Measurements from ENCODE around the gene CIB4.

CIB4 gene

GRCh38 chr2:26580151-26580550 lies 61.0 kb downstream of the CIB4 start:
- no peak for TF ChIP-seq EZH2 (IDR thresholded peaks at IDR 0.05; ENCODE audit: borderline replicate concordance, low read depth, low read length, severe bottlenecking)
- TF ChIP-seq CTCF (IDR thresholded peaks at IDR 0.05; ENCODE audit: borderline replicate concordance, extremely low read depth, low read length, poor library complexity, severe bottlenecking): no peak
- no peak overlapping the region for H3K4me3 ChIP-seq (ENCODE audit: low read depth in 1 of 2, low read length in 2 of 2)

GRCh38 chr2:26579723-26580040 lies 61.5 kb downstream of the CIB4 start:
- Histone ChIP-seq H3K36me3 (ENCODE audit: insufficient read depth, low read length) (no peaks in the 10 kb centered on the region), H3K9ac (ENCODE audit: low read depth, low read length) (no peak overlapping the region), H3K27ac (ENCODE audit: low read length) (no peak overlapping the region), H3K79me2 (ENCODE audit: insufficient read depth, low read length) (no peaks in the 10 kb centered on the region), H3K4me2 (ENCODE audit: insufficient read depth, low read length) (no peak overlapping the region), H3K9me3 (ENCODE audit: insufficient read depth, low read length, severe bottlenecking) (no peaks in the 10 kb centered on the region), H4K20me1 (ENCODE audit: insufficient read depth, low read length) (peaks cover 3% of the 10 kb centered on the region), H3K4me1 (ENCODE audit: insufficient read depth, low read length) (no peaks in the 10 kb centered on the region), H2AFZ (ENCODE audit: low read depth, low read length) (no peak overlapping the region), H3K27me3 (ENCODE audit: insufficient read depth, low read length, poor library complexity) (peaks cover 16% of the 10 kb centered on the region), H3K4me3 (ENCODE audit: low read depth in 1 of 2, low read length in 2 of 2) (no peak overlapping the region)
- no peak for TF ChIP-seq EZH2 (IDR thresholded peaks at IDR 0.05; ENCODE audit: borderline replicate concordance, low read depth, low read length, severe bottlenecking)
- TF ChIP-seq CTCF (IDR thresholded peaks at IDR 0.05; ENCODE audit: borderline replicate concordance, extremely low read depth, low read length, poor library complexity, severe bottlenecking): no peak
- ATAC-seq (ENCODE audit: insufficient read depth, low read depth) (no peak), DNase-seq (no peak)

More at GRCh38 chr2:26580151-26580550, 61.0 kb downstream of the CIB4 start:
- Histone ChIP-seq H3K4me1 (ENCODE audit: insufficient read depth, low read length) (no peaks in the 10 kb centered on the region), H3K9ac (ENCODE audit: low read depth, low read length) (no peak overlapping the region), H3K79me2 (ENCODE audit: insufficient read depth, low read length) (no peaks in the 10 kb centered on the region), H3K9me3 (ENCODE audit: insufficient read depth, low read length, severe bottlenecking) (no peaks in the 10 kb centered on the region), H3K27ac (ENCODE audit: low read length) (no peak overlapping the region), H3K4me2 (ENCODE audit: insufficient read depth, low read length) (no peak overlapping the region), H3K36me3 (ENCODE audit: insufficient read depth, low read length) (no peaks in the 10 kb centered on the region), H2AFZ (ENCODE audit: low read depth, low read length) (no peak overlapping the region), H4K20me1 (ENCODE audit: insufficient read depth, low read length) (peaks cover 3% of the 10 kb centered on the region), H3K27me3 (ENCODE audit: insufficient read depth, low read length, poor library complexity) (peaks cover 16% of the 10 kb centered on the region)
- DNase-seq: no peak
- no peak for ATAC-seq (ENCODE audit: insufficient read depth, low read depth)

- ATAC-seq (ENCODE audit: insufficient read depth, low read depth) (no peak), DNase-seq (no peak)
- TF ChIP-seq EZH2 (IDR thresholded peaks at IDR 0.05; ENCODE audit: borderline replicate concordance, low read depth, low read length, severe bottlenecking): no peak
- TF ChIP-seq CTCF (IDR thresholded peaks at IDR 0.05; ENCODE audit: borderline replicate concordance, extremely low read depth, low read length, poor library complexity, severe bottlenecking): no peak
- H2AFZ ChIP-seq (ENCODE audit: low read depth, low read length): no peak overlapping the region
- H3K36me3 ChIP-seq (ENCODE audit: insufficient read depth, low read length): no peaks in the 10 kb centered on the region
- H3K4me1 ChIP-seq (ENCODE audit: insufficient read depth, low read length): no peaks in the 10 kb centered on the region
- H3K27ac ChIP-seq (ENCODE audit: low read length): no peak overlapping the region
- no peaks in the 10 kb centered on the region for H3K9me3 ChIP-seq (ENCODE audit: insufficient read depth, low read length, severe bottlenecking)
- H3K4me3 ChIP-seq (ENCODE audit: low read depth in 1 of 2, low read length in 2 of 2): no peak overlapping the region
- H4K20me1 ChIP-seq (ENCODE audit: insufficient read depth, low read length): peaks cover 3% of the 10 kb centered on the region
- H3K27me3 ChIP-seq (ENCODE audit: insufficient read depth, low read length, poor library complexity): peaks cover 16% of the 10 kb centered on the region
- no peaks in the 10 kb centered on the region for H3K79me2 ChIP-seq (ENCODE audit: insufficient read depth, low read length)
- no peak overlapping the region for H3K4me2 ChIP-seq (ENCODE audit: insufficient read depth, low read length)
- no peak overlapping the region for H3K9ac ChIP-seq (ENCODE audit: low read depth, low read length)
Measured at GRCh38 chr2:26579025-26579722, 62.0 kb downstream of the CIB4 start.

Measured in DND-41 (cell line).